Ishikawa (cell line): ENCODE results near the gene M1AP.

Experiments used
- CREB1 ChIP-seq: IDR thresholded peaks from 2 replicates; pipeline ENCODE4 v1.6.1; 2012; ENCODE audit warnings: low read depth
- EGR1 ChIP-seq: IDR thresholded peaks from 2 replicates; pipeline ENCODE4 v1.6.1; 2012
- EP300 ChIP-seq: IDR thresholded peaks from 2 replicates; pipeline ENCODE4 v1.6.1; 2012; ENCODE audit warnings: borderline replicate concordance
- MAX ChIP-seq: IDR thresholded peaks from 2 replicates; pipeline ENCODE4 v1.6.1; 2012
- NFIC ChIP-seq: IDR thresholded peaks from 2 replicates; pipeline ENCODE4 v1.6.1; 2012
- RAD21 ChIP-seq: IDR thresholded peaks from 2 replicates; pipeline ENCODE4 v1.6.1; 2012; ENCODE audit warnings: low read depth
- REST ChIP-seq: IDR thresholded peaks from 2 replicates; pipeline ENCODE4 v1.6.1; 2012; ENCODE audit warnings: low read depth, mild to moderate bottlenecking
- TAF1 ChIP-seq: IDR thresholded peaks from 2 replicates; pipeline ENCODE4 v1.6.1; 2012; ENCODE audit warnings: low read depth, mild to moderate bottlenecking
- TCF12 ChIP-seq: IDR thresholded peaks from 2 replicates; pipeline ENCODE4 v1.6.1; 2012; ENCODE audit warnings: low read depth
- TEAD4 ChIP-seq: IDR thresholded peaks from 2 replicates; pipeline ENCODE4 v1.6.1; 2012
- USF1 ChIP-seq: IDR thresholded peaks from 2 replicates; pipeline ENCODE4 v1.6.1; 2012
- YY1 ChIP-seq: IDR thresholded peaks from 2 replicates; pipeline ENCODE4 v1.6.1; 2012; ENCODE audit warnings: low read depth

- no peak for TF ChIP-seq RAD21
- no peak for TF ChIP-seq TAF1
- no peak for TF ChIP-seq MAX
- no peak for TF ChIP-seq REST
- TF ChIP-seq EP300 = no peak
- no peak for TF ChIP-seq TCF12
- TF ChIP-seq TEAD4 = no peak
- TF ChIP-seq CREB1 = no peak
- TF ChIP-seq EGR1 = no peak
- TF ChIP-seq YY1 = no peak
- TF ChIP-seq NFIC = no peak
- no peak for TF ChIP-seq USF1
Observed at GRCh38 chr2:74513605-74514367, 134.3 kb downstream of the M1AP start.
